Testis (tissue), 3 donors: ENCODE data around the gene DMD. TPM values are rescaled to one million over a fixed set of nuclear protein-coding genes. Genes with fewer than 3 reads are reported as not detected.
A peak's percentile ranks its signal among the peaks of the same experiment; 100 is the strongest.

Experiments
- DNase-seq: peaks from one replicate; pipeline ENCODE4 v3.0.0-alpha.2; 2019
- H3K27ac ChIP-seq, 2 donors: fragments of 200-600 bp; sonication (generic); one replicate each; pipeline ENCODE4 v1.5.1; 2019
- H3K27me3 ChIP-seq: fragments of 200-600 bp; sonication (generic); one replicate; pipeline ENCODE4 v1.5.1; 2019
- H3K36me3 ChIP-seq: fragments of 200-600 bp; sonication (generic); one replicate; pipeline ENCODE4 v1.5.1; 2017; ENCODE audit warnings: low read depth; ENCODE audit errors: missing control alignments
- H3K4me1 ChIP-seq: fragments of 200-600 bp; sonication (generic); one replicate; pipeline ENCODE4 v1.5.1; 2019
- H3K4me3 ChIP-seq, 2 donors: fragments of 200-600 bp; sonication (generic); one replicate each; pipeline ENCODE4 v1.5.1; 2017 to 2019
- H3K9me3 ChIP-seq: fragments of 200-600 bp; sonication (generic); one replicate; pipeline ENCODE4 v1.5.1; 2017
- CTCF ChIP-seq, 3 experiments: fragments of 450-650 bp in 2 of 3; fragments of 200-600 bp in 1 of 3; sonication (generic) in 1 of 3; IDR thresholded peaks; one replicate each; pipeline ENCODE4 v1.5.1; 2016 to 2019; ENCODE audit warnings: antibody characterized with exemption in 3 of 3, mild to moderate bottlenecking in 2 of 3, moderate library complexity in 1 of 3
- POLR2A ChIP-seq: fragments of 450-650 bp; IDR thresholded peaks from one replicate; pipeline ENCODE4 v1.6.1; 2017; ENCODE audit warnings: antibody characterized with exemption, mild to moderate bottlenecking, moderate library complexity
- WGBS, 2 donors: methylation state at CpG; one replicate each; pipeline ENCODE4 v1.1.5; 2018; 5-methylcytosine and 5-hydroxymethylcytosine counted together
- intact Hi-C: fragments of 100-400 bp; cut with DNase I; formaldehyde crosslinking; loops from one replicate; pipeline ENCODE4 v1.15.1; 2023; ENCODE audit warnings: low total_unique reads
- polyA plus RNA-seq: library from polyadenylated mRNA; stranded (reverse); fragments of 350-450 nt; fragmentation: Illumina TruSeq; extraction: RNeasy Lipid Tissue Mini Kit (QIAGEN cat#74804); gene quantifications from one replicate; pipeline ENCODE4 v1.2.3, GENCODE V29; 2014; ENCODE audit warnings: low read depth, low replicate concordance; ENCODE audit not compliant: insufficient read depth
- total RNA-seq, 2 donors: library from RNA; depleted of rRNA; stranded (reverse); fragments of >200 nt; gene quantifications; one replicate each; pipeline ENCODE4 v1.2.3, GENCODE V29; 2016

Gene DMD
- total and polyA plus RNA-seq, 3 donors from 2014 or later, result 11.3 to 34.1 (median 24.2) TPM

- H3K4me3 ChIP-seq, result no peak overlapping the region
- no peak overlapping the region for H3K27ac ChIP-seq
- no peak for DNase-seq
- no peaks in the 10 kb centered on the region for H3K27me3 ChIP-seq
- 66 to 71% methylated on average over 4 of the region's 4 CpGs for WGBS, 2 donors
- no peaks in the 10 kb centered on the region for H3K9me3 ChIP-seq
- TF ChIP-seq POLR2A, result no peak
- TF ChIP-seq CTCF (IDR thresholded peaks at IDR 0.05), result no peak
- intact Hi-C loops, result no loop called here
- H3K4me1 ChIP-seq, result no peaks in the 10 kb centered on the region
- H3K36me3 ChIP-seq, result no peaks in the 10 kb centered on the region
Measured at GRCh38 chrX:32599156-32599555, 612.2 kb downstream of the DMD start.

GRCh38 chrX:32598707-32599106 lies 612.6 kb downstream of the DMD start:
- Histone ChIP-seq H3K4me1 (no peaks in the 10 kb centered on the region), H3K4me3 (no peak overlapping the region), H3K27ac (no peak overlapping the region), H3K9me3 (no peaks in the 10 kb centered on the region), H3K36me3 (no peaks in the 10 kb centered on the region), H3K27me3 (no peaks in the 10 kb centered on the region)
- intact Hi-C loops, result no loop called here
- TF ChIP-seq POLR2A, result no peak
- no peak for TF ChIP-seq CTCF (IDR thresholded peaks at IDR 0.05)
- WGBS, 2 donors, result 88 to 95% methylated on average over 4 of the region's 4 CpGs
- no peak for DNase-seq

GRCh38 chrX:32597777-32598176 lies 613.6 kb downstream of the DMD start:
- peak; percentile 12 for DNase-seq
- Histone ChIP-seq H3K4me3 (no peak overlapping the region), H3K4me1 (no peaks in the 10 kb centered on the region), H3K36me3 (no peaks in the 10 kb centered on the region), H3K27ac (no peak overlapping the region), H3K9me3 (no peaks in the 10 kb centered on the region), H3K27me3 (no peaks in the 10 kb centered on the region)
- intact Hi-C loops, result no loop called here
- whole genome bisulfite sequencing, 2 donors, result 56 to 76% methylated on average over 4 of the region's 4 CpGs
- TF ChIP-seq POLR2A, result no peak
- TF ChIP-seq CTCF (IDR thresholded peaks at IDR 0.05), result no peak

- intact Hi-C loops, result no loop called here
Measured at GRCh38 chrX:32592786-32593185, 618.6 kb downstream of the DMD start.

More at GRCh38 chrX:32592786-32593185, 618.6 kb downstream of the DMD start:
- WGBS, 2 donors, result 100% methylated on average over 5 of the region's 7 CpGs; no CpG with 5 or more reads in 1 of the 2 donors
- Histone ChIP-seq H3K27ac (no peak overlapping the region), H3K36me3 (no peaks in the 10 kb centered on the region), H3K9me3 (no peaks in the 10 kb centered on the region), H3K4me1 (no peaks in the 10 kb centered on the region), H3K27me3 (no peaks in the 10 kb centered on the region), H3K4me3 (no peak overlapping the region)
- no peak for DNase-seq
- TF ChIP-seq POLR2A, result no peak
- TF ChIP-seq CTCF (IDR thresholded peaks at IDR 0.05), result no peak
